HL-60 (cell line): Measurements from ENCODE around the gene TACO1.

Experiments used
- CTCF ChIP-seq: IDR thresholded peaks from one replicate; pipeline ENCODE4 v1.5.1; 2011; ENCODE audit warnings: low read length, control low read depth, inconsistent platforms; ENCODE audit not compliant: insufficient read depth
- GABPA ChIP-seq: IDR thresholded peaks from 2 replicates; pipeline ENCODE4 v1.6.1; 2012; ENCODE audit warnings: low read depth
- POLR2AphosphoS5 ChIP-seq: IDR thresholded peaks from 2 replicates; pipeline ENCODE4 v1.6.1; 2012; ENCODE audit warnings: low read depth
- REST ChIP-seq: IDR thresholded peaks from 2 replicates; pipeline ENCODE4 v1.6.1; 2012; ENCODE audit warnings: low read depth; ENCODE audit not compliant: insufficient replicate concordance
- SPI1 ChIP-seq: IDR thresholded peaks from 2 replicates; pipeline ENCODE4 v1.6.1; 2012; ENCODE audit warnings: low read depth, mild to moderate bottlenecking, borderline replicate concordance

DNA sequence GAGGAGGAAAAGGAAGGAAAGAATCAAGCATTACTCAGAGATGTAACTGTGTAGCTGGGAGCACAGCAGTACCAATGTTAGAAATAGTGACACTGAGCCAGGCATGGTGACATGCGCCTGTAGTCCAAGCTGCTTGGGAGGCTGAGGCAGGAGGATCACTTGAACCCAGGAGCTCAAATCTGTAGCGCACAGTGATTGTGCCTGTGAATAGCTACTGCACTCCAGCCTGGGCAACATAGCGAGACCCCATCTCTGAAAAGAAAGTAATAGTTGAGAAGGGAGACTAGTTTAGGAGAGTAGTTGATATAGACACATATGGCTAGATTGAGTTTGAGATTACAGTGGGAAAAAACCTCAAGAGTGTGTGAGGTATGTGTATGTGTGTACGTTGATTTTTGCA lies 39.3 kb downstream of the TACO1 start:
- TF ChIP-seq CTCF (no peak), GABPA (no peak), REST (no peak), POLR2AphosphoS5 (no peak), SPI1 (no peak)
